ENCODE data around the gene SPARC.
"Not testable (repeated sequence)": the region's sequence is repeated elsewhere in the genome, so short reads cannot be mapped to it uniquely, and the experiment has no call there.

The SPARC gene

GRCh38 chr5:151689591-151689990, 2.9 kb upstream of the SPARC start:
- not testable (repeated sequence) for DNase-seq (ENCODE audit: low read depth, low spot score); H3K9me3 ChIP-seq (ENCODE audit: control insufficient read depth, insufficient read depth, low read length); H3K36me3 ChIP-seq (ENCODE audit: control insufficient read depth, insufficient read depth, low read length); H3K27ac ChIP-seq (ENCODE audit: low read length); H3K27me3 ChIP-seq (ENCODE audit: control insufficient read depth, insufficient read depth, low read length); H3K4me1 ChIP-seq (ENCODE audit: control insufficient read depth, insufficient read depth, low read length); H3K4me3 ChIP-seq (ENCODE audit: low read length)
- WGBS (ENCODE audit: insufficient coverage, insufficient read length) = no CpG with 5 or more reads among the region's 8 CpGs

- no CpG with 5 or more reads among the region's 3 CpGs for WGBS (ENCODE audit: insufficient coverage, insufficient read length)
- Histone ChIP-seq H3K4me1 (ENCODE audit: control insufficient read depth, insufficient read depth, low read length) (peaks cover 2% of the 10 kb centered on the region), H3K4me3 (ENCODE audit: low read length) (no peak overlapping the region), H3K27me3 (ENCODE audit: control insufficient read depth, insufficient read depth, low read length) (no peaks in the 10 kb centered on the region), H3K9me3 (ENCODE audit: control insufficient read depth, insufficient read depth, low read length) (no peaks in the 10 kb centered on the region), H3K36me3 (ENCODE audit: control insufficient read depth, insufficient read depth, low read length) (no peaks in the 10 kb centered on the region), H3K27ac (ENCODE audit: low read length) (no peak overlapping the region)
- DNase-seq (ENCODE audit: low read depth, low spot score) = no peak
Measured at GRCh38 chr5:151688436-151688835, 1.7 kb upstream of the SPARC start.

- H3K36me3 ChIP-seq (ENCODE audit: control insufficient read depth, insufficient read depth, low read length) = no peaks in the 10 kb centered on the region
- peak overlapping the region; percentile 59; the same call in 1 of the 2 replicates for H3K4me3 ChIP-seq (ENCODE audit: low read length)
- peaks cover 2% of the 10 kb centered on the region for H3K4me1 ChIP-seq (ENCODE audit: control insufficient read depth, insufficient read depth, low read length)
- no CpG with 5 or more reads among the region's 10 CpGs for WGBS (ENCODE audit: insufficient coverage, insufficient read length)
- H3K27ac ChIP-seq (ENCODE audit: low read length) = no peak overlapping the region
- H3K27me3 ChIP-seq (ENCODE audit: control insufficient read depth, insufficient read depth, low read length) = no peaks in the 10 kb centered on the region
- no peaks in the 10 kb centered on the region for H3K9me3 ChIP-seq (ENCODE audit: control insufficient read depth, insufficient read depth, low read length)
- DNase-seq (ENCODE audit: low read depth, low spot score) = no peak
Measured at GRCh38 chr5:151685749-151686673, 704 bp downstream of the SPARC start.

- Histone ChIP-seq H3K4me3 (ENCODE audit: low read length) (no peak overlapping the region; the same call in 1 of the 2 replicates), H3K27ac (ENCODE audit: low read length) (no peak overlapping the region), H3K27me3 (ENCODE audit: control insufficient read depth, insufficient read depth, low read length) (no peaks in the 10 kb centered on the region), H3K4me1 (ENCODE audit: control insufficient read depth, insufficient read depth, low read length) (peaks cover 2% of the 10 kb centered on the region), H3K9me3 (ENCODE audit: control insufficient read depth, insufficient read depth, low read length) (no peaks in the 10 kb centered on the region), H3K36me3 (ENCODE audit: control insufficient read depth, insufficient read depth, low read length) (no peaks in the 10 kb centered on the region)
- no CpG with 5 or more reads among the region's 8 CpGs for WGBS (ENCODE audit: insufficient coverage, insufficient read length)
- DNase-seq (ENCODE audit: low read depth, low spot score) = peak; percentile 73
Measured at GRCh38 chr5:151684690-151685361, 1.9 kb downstream of the SPARC start.

- Histone ChIP-seq H3K27ac (ENCODE audit: low read length) (no peak overlapping the region), H3K36me3 (ENCODE audit: control insufficient read depth, insufficient read depth, low read length) (no peaks in the 10 kb centered on the region), H3K27me3 (ENCODE audit: control insufficient read depth, insufficient read depth, low read length) (no peaks in the 10 kb centered on the region), H3K4me3 (ENCODE audit: low read length) (no peak overlapping the region), H3K4me1 (ENCODE audit: control insufficient read depth, insufficient read depth, low read length) (peaks cover 2% of the 10 kb centered on the region), H3K9me3 (ENCODE audit: control insufficient read depth, insufficient read depth, low read length) (no peaks in the 10 kb centered on the region)
- WGBS (ENCODE audit: insufficient coverage, insufficient read length) = no CpG with 5 or more reads among the region's 2 CpGs
- no peak for DNase-seq (ENCODE audit: low read depth, low spot score)
Measured at GRCh38 chr5:151683986-151684588, 2.6 kb downstream of the SPARC start.

- no CpG with 5 or more reads among the region's 5 CpGs for WGBS (ENCODE audit: insufficient coverage, insufficient read length)
- no peaks in the 10 kb centered on the region for H3K36me3 ChIP-seq (ENCODE audit: control insufficient read depth, insufficient read depth, low read length)
- no peak overlapping the region for H3K27ac ChIP-seq (ENCODE audit: low read length)
- no peak for DNase-seq (ENCODE audit: low read depth, low spot score)
- no peaks in the 10 kb centered on the region for H3K9me3 ChIP-seq (ENCODE audit: control insufficient read depth, insufficient read depth, low read length)
- no peak overlapping the region for H3K4me3 ChIP-seq (ENCODE audit: low read length)
- H3K27me3 ChIP-seq (ENCODE audit: control insufficient read depth, insufficient read depth, low read length) = no peaks in the 10 kb centered on the region
- peaks cover 2% of the 10 kb centered on the region for H3K4me1 ChIP-seq (ENCODE audit: control insufficient read depth, insufficient read depth, low read length)
Measured at GRCh38 chr5:151683444-151683843, 3.3 kb downstream of the SPARC start.

- Histone ChIP-seq H3K4me3 (ENCODE audit: low read length) (no peak overlapping the region), H3K9me3 (ENCODE audit: control insufficient read depth, insufficient read depth, low read length) (no peaks in the 10 kb centered on the region), H3K4me1 (ENCODE audit: control insufficient read depth, insufficient read depth, low read length) (peaks cover 5% of the 10 kb centered on the region), H3K36me3 (ENCODE audit: control insufficient read depth, insufficient read depth, low read length) (no peaks in the 10 kb centered on the region), H3K27ac (ENCODE audit: low read length) (no peak overlapping the region), H3K27me3 (ENCODE audit: control insufficient read depth, insufficient read depth, low read length) (no peaks in the 10 kb centered on the region)
- DNase-seq (ENCODE audit: low read depth, low spot score) = no peak
- WGBS (ENCODE audit: insufficient coverage, insufficient read length) = no CpG with 5 or more reads among the region's 5 CpGs
Measured at GRCh38 chr5:151682751-151683331, 3.9 kb downstream of the SPARC start.

- Histone ChIP-seq H3K36me3 (ENCODE audit: control insufficient read depth, insufficient read depth, low read length) (no peaks in the 10 kb centered on the region), H3K27ac (ENCODE audit: low read length) (no peak overlapping the region), H3K4me3 (ENCODE audit: low read length) (no peak overlapping the region), H3K27me3 (ENCODE audit: control insufficient read depth, insufficient read depth, low read length) (no peaks in the 10 kb centered on the region), H3K9me3 (ENCODE audit: control insufficient read depth, insufficient read depth, low read length) (no peaks in the 10 kb centered on the region), H3K4me1 (ENCODE audit: control insufficient read depth, insufficient read depth, low read length) (peaks cover 5% of the 10 kb centered on the region)
- WGBS (ENCODE audit: insufficient coverage, insufficient read length) = no CpG with 5 or more reads among the region's 6 CpGs
- no peak for DNase-seq (ENCODE audit: low read depth, low spot score)
Measured at GRCh38 chr5:151682240-151682639, 4.5 kb downstream of the SPARC start.

GRCh38 chr5:151680944-151681427, 5.7 kb downstream of the SPARC start:
- Histone ChIP-seq H3K9me3 (ENCODE audit: control insufficient read depth, insufficient read depth, low read length) (no peaks in the 10 kb centered on the region), H3K36me3 (ENCODE audit: control insufficient read depth, insufficient read depth, low read length) (no peaks in the 10 kb centered on the region), H3K4me3 (ENCODE audit: low read length) (no peak overlapping the region), H3K27me3 (ENCODE audit: control insufficient read depth, insufficient read depth, low read length) (no peaks in the 10 kb centered on the region), H3K27ac (ENCODE audit: low read length) (no peak overlapping the region), H3K4me1 (ENCODE audit: control insufficient read depth, insufficient read depth, low read length) (peaks cover 7% of the 10 kb centered on the region)
- no peak for DNase-seq (ENCODE audit: low read depth, low spot score)
- WGBS (ENCODE audit: insufficient coverage, insufficient read length) = no CpG with 5 or more reads among the region's 5 CpGs

GRCh38 chr5:151680156-151680505, 6.6 kb downstream of the SPARC start:
- WGBS (ENCODE audit: insufficient coverage, insufficient read length) = no CpG with 5 or more reads among the region's 7 CpGs

More at GRCh38 chr5:151680156-151680505, 6.6 kb downstream of the SPARC start:
- H3K4me3 ChIP-seq (ENCODE audit: low read length); H3K4me1 ChIP-seq (ENCODE audit: control insufficient read depth, insufficient read depth, low read length); H3K27ac ChIP-seq (ENCODE audit: low read length); H3K27me3 ChIP-seq (ENCODE audit: control insufficient read depth, insufficient read depth, low read length); H3K9me3 ChIP-seq (ENCODE audit: control insufficient read depth, insufficient read depth, low read length); DNase-seq (ENCODE audit: low read depth, low spot score); H3K36me3 ChIP-seq (ENCODE audit: control insufficient read depth, insufficient read depth, low read length): not testable (repeated sequence)

All from iPS DF 6.9 (cell line).